T-helper 1 cell treated with Interleukin-12 subunit alpha and Interleukin-12 subunit beta and Interleukin-4 antibody, amounts not matched to agents 30 ng/mL and 1 ng/mL, for 36 hours (primary cell): ENCODE measurements around the gene CD207. TPM values are rescaled to one million over a fixed set of nuclear protein-coding genes. Genes with fewer than 3 reads are reported as not detected.

Experiments used
- intact Hi-C: fragments of 100-400 bp; cut with micrococcal nuclease; formaldehyde crosslinking; loops from one replicate; pipeline ENCODE4 v1.15.1; 2024
- total RNA-seq: library from RNA; stranded (reverse); gene quantifications from 2 replicates; pipeline ENCODE4 v1.2.3, GENCODE V29; 2022

CD207 gene
- total RNA-seq, 1 donor from 2014 or later, result not detected

- intact Hi-C loops, result no loop called here
Measured at GRCh38 chr2:70795164-70795995, 40.2 kb downstream of the CD207 start.

GRCh38 chr2:70793450-70793849 is 42.2 kb downstream of the CD207 start:
- intact Hi-C loops, result no loop called here

GRCh38 chr2:70790136-70790828 is 45.3 kb downstream of the CD207 start, which contains the start of gene FIGLA:
FIGLA (minus strand) TSS chr2:70790643; CDS start chr2:70790638, 5 bp downstream.
- intact Hi-C loops, result no loop called here

GRCh38 chr2:70789304-70790135 is 46.1 kb downstream of the CD207 start:
- intact Hi-C loops, result loop anchor here (1.0 to 5.0 kb wide), 5 partner anchors 73 to 237 kb away; partner anchors contain the start of gene TGFA

- intact Hi-C loops, result loop anchor here (1.0 to 5.0 kb wide), 3 partner anchors 130 to 481 kb away; partner anchors contain the start of gene TGFA
Measured at GRCh38 chr2:70785137-70785911, 50.3 kb downstream of the CD207 start.

- intact Hi-C loops, result no loop called here
Measured at GRCh38 chr2:70784320-70784719, 51.3 kb downstream of the CD207 start.

Other genes with a start within 250 kb of the CD207 start
- gene ADD2, start 67.6 kb downstream of the CD207 start, total RNA-seq, result 15.0 and 16.8 TPM in 2 replicates
- not detected in 2 replicates for gene FIGLA, start 45.2 kb downstream of the CD207 start, total RNA-seq
- 0.12 and 0.27 TPM in 2 replicates for gene CLEC4F, start 15.2 kb downstream of the CD207 start, total RNA-seq
- gene VAX2, start 64.8 kb upstream of the CD207 start, total RNA-seq, result not detected in 2 replicates
- not detected in 2 replicates for gene ATP6V1B1, start 100.1 kb upstream of the CD207 start, total RNA-seq
- not detected in 2 replicates for gene ANKRD53, start 142.8 kb upstream of the CD207 start, total RNA-seq
- gene TEX261, start 159.1 kb upstream of the CD207 start, total RNA-seq, result 61.6 and 63.6 TPM in 2 replicates
- gene NAGK, start 232.8 kb upstream of the CD207 start, total RNA-seq, result 145 and 162 TPM in 2 replicates